OCI-LY1 (cell line): Measurements from ENCODE around the gene IGF2BP2.

Experiments used
- H2AFZ ChIP-seq: fragments of 200-600 bp; sonication (generic), shearing (Covaris generic); 2 replicates; pipeline ENCODE4 v1.6.0; 2014; ENCODE audit warnings: antibody characterized with exemption, mild to moderate bottlenecking, low read length
- H3F3A ChIP-seq: fragments of 200-600 bp; sonication (generic), shearing (Covaris generic); 2 replicates; pipeline ENCODE4 v1.6.0; 2014; ENCODE audit warnings: mild to moderate bottlenecking, antibody characterized with exemption, low read length, moderate library complexity; ENCODE audit not compliant: insufficient read depth
- H3K27ac ChIP-seq: fragments of 200-600 bp; sonication (generic); 2 replicates; pipeline ENCODE4 v1.5.1; 2014; ENCODE audit warnings: low read length, mixed run types, mild to moderate bottlenecking, low read depth; ENCODE audit not compliant: poor library complexity, severe bottlenecking
- H3K27me3 ChIP-seq: fragments of 200-600 bp; sonication (generic); 2 replicates; pipeline ENCODE4 v1.6.0; 2014; ENCODE audit warnings: antibody characterized with exemption, mild to moderate bottlenecking, low read length, moderate library complexity; ENCODE audit not compliant: insufficient read depth
- H3K36me3 ChIP-seq: fragments of 200-600 bp; sonication (generic); 2 replicates; pipeline ENCODE4 v1.6.1; 2014; ENCODE audit warnings: mild to moderate bottlenecking, antibody characterized with exemption, low read length, moderate library complexity, mixed read lengths; ENCODE audit not compliant: insufficient read depth
- H3K4me1 ChIP-seq: fragments of 200-600 bp; sonication (generic); 2 replicates; pipeline ENCODE4 v1.5.1; 2014; ENCODE audit warnings: mild to moderate bottlenecking, low read length, moderate library complexity; ENCODE audit not compliant: insufficient read depth, severe bottlenecking
- H3K4me2 ChIP-seq: fragments of 200-600 bp; sonication (generic), shearing (Covaris generic); 2 replicates; pipeline ENCODE4 v1.6.1; 2014; ENCODE audit warnings: low read length
- H3K4me3 ChIP-seq: fragments of 200-600 bp; sonication (generic); 2 replicates; pipeline ENCODE4 v1.5.1; 2014; ENCODE audit warnings: low read length, low read depth, mild to moderate bottlenecking, mixed read lengths; ENCODE audit not compliant: poor library complexity, severe bottlenecking
- H3K79me2 ChIP-seq: fragments of 200-600 bp; shearing (Covaris generic); 2 replicates; pipeline ENCODE4 v1.6.1; 2016; ENCODE audit warnings: mixed run types, low read length, mixed read lengths; ENCODE audit not compliant: insufficient read depth
- H3K9ac ChIP-seq: fragments of 200-600 bp; sonication (generic), shearing (Covaris generic); 2 replicates; pipeline ENCODE4 v1.6.1; 2014; ENCODE audit warnings: mild to moderate bottlenecking, low read length, mixed read lengths
- H3K9me2 ChIP-seq: fragments of 200-600 bp; sonication (generic), shearing (Covaris generic); 2 replicates; pipeline ENCODE4 v1.6.1; 2014; ENCODE audit warnings: low read depth, mild to moderate bottlenecking, low read length, mixed read lengths
- H3K9me3 ChIP-seq: fragments of 200-600 bp; shearing (Covaris generic); 2 replicates; pipeline ENCODE4 v1.6.1; 2014; ENCODE audit warnings: low read length, mixed read lengths
- H4K20me1 ChIP-seq: fragments of 200-600 bp; sonication (generic), shearing (Covaris generic); 2 replicates; pipeline ENCODE4 v1.6.0; 2016; ENCODE audit warnings: mild to moderate bottlenecking, low read length; ENCODE audit not compliant: insufficient read depth
- EZH2 ChIP-seq: fragments of 200-600 bp; sonication (generic), shearing (Covaris generic); IDR thresholded peaks from 2 replicates; pipeline ENCODE4 v1.8.0; 2017; ENCODE audit warnings: borderline replicate concordance, mixed run types, mild to moderate bottlenecking, antibody characterized with exemption, low read length, moderate library complexity, mixed read lengths
- TF ChIP-seq, protein P1 (sequence below): fragments of 200-600 bp; sonication (generic), shearing (Covaris generic); IDR thresholded peaks from 2 replicates; pipeline ENCODE4 v1.5.1; 2017; ENCODE audit warnings: mild to moderate bottlenecking, antibody characterized with exemption, low read length, moderate library complexity, mixed read lengths

The IGF2BP2 gene

DNA sequence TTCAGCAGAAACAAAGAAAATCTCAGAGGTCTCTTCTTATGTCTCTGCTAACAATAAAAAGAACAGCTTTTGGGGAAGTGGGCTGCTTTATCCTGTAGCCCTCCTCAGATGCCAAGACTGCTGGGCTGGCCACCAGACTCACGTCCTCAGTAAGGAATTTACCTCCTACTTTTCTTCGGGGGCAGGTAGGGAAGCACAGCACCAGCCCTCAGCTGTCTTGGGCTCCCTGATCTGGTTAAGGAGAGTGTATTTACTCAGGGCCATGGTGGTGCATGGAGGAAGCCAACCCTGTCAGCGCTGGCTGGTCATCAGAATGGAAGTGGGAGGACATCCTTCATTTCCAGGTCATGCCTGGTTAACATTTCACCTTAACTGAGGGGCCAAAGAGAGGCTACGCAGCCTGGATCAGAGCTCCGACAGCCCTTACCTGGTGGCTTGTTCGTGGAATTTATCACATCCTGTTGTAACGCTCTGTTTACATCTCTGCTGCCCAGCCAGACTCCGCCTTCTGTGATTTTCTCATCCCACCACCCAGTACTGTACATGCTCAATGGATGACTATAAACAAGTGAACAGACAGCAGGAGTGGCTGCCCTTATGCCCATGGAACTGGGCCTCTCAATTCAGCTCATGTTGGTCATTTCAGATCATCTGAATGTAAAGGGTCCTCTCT is 108.3 kb downstream of the IGF2BP2 start:
- Histone ChIP-seq H3F3A (no peaks in the 10 kb centered on the region), H3K27me3 (peaks cover 12% of the 10 kb centered on the region; the same call in 1 of the 2 replicates), H3K9me3 (no peaks in the 10 kb centered on the region), H3K36me3 (no peaks in the 10 kb centered on the region), H3K9me2 (no peaks in the 10 kb centered on the region), H3K4me2 (no peak overlapping the region), H3K27ac (no peak overlapping the region), H4K20me1 (no peaks in the 10 kb centered on the region), H3K4me1 (no peaks in the 10 kb centered on the region), H3K9ac (no peak overlapping the region), H3K4me3 (no peak overlapping the region), H2AFZ (no peak overlapping the region), H3K79me2 (no peaks in the 10 kb centered on the region)
- TF ChIP-seq EZH2: no peak
- TF ChIP-seq, protein P1, sequence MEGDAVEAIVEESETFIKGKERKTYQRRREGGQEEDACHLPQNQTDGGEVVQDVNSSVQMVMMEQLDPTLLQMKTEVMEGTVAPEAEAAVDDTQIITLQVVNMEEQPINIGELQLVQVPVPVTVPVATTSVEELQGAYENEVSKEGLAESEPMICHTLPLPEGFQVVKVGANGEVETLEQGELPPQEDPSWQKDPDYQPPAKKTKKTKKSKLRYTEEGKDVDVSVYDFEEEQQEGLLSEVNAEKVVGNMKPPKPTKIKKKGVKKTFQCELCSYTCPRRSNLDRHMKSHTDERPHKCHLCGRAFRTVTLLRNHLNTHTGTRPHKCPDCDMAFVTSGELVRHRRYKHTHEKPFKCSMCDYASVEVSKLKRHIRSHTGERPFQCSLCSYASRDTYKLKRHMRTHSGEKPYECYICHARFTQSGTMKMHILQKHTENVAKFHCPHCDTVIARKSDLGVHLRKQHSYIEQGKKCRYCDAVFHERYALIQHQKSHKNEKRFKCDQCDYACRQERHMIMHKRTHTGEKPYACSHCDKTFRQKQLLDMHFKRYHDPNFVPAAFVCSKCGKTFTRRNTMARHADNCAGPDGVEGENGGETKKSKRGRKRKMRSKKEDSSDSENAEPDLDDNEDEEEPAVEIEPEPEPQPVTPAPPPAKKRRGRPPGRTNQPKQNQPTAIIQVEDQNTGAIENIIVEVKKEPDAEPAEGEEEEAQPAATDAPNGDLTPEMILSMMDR: no peak

DNA sequence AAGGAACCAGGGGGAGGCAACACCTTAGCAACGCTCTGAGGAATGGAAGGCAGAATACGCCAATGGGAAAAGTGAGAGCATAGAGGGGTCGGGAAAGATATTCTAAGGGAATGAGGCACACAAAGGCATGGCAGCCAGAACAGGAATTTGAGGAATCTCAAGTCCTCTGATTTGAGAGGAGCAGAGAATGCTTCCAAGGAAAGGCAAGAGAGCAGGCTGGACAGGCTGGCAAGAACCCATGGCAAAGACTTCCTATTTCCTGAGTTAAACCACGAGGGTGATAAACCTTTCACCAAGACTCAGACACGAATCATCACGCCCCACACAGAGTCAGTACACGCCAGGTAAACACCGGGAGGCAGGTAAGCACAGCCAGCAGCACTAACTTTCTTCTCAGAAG is 109.8 kb downstream of the IGF2BP2 start:
- Histone ChIP-seq H3K9ac (no peak overlapping the region), H3K4me3 (no peak overlapping the region), H3K27ac (no peak overlapping the region), H3K9me3 (no peaks in the 10 kb centered on the region), H3K9me2 (no peaks in the 10 kb centered on the region), H2AFZ (no peak overlapping the region), H3K4me2 (no peak overlapping the region), H3K79me2 (no peaks in the 10 kb centered on the region), H3F3A (no peaks in the 10 kb centered on the region), H3K27me3 (peaks cover 12% of the 10 kb centered on the region; the same call in 1 of the 2 replicates), H4K20me1 (no peaks in the 10 kb centered on the region), H3K36me3 (no peaks in the 10 kb centered on the region), H3K4me1 (no peaks in the 10 kb centered on the region)
- TF ChIP-seq, protein P1: no peak
- TF ChIP-seq EZH2: no peak

DNA sequence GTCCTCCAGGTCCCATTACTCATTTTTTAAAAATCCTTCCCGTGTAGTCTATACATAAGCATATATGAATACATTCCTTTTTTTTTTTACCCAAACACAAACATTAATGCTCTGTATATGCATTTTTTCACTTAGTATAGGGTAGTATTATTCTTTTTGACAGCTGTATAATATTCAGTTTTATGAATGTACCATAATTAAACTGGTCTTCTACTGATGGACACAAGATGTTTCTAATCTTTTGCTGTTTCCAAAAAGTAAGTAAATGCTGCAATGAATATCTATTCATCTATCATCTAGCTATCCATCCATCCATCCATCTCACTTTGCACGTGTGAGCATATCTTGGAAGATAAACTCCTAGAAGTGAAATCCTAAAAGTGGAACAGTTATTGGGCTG is 110.8 kb downstream of the IGF2BP2 start:
- no peak overlapping the region for H3K4me2 ChIP-seq

More for the DNA sequence above, 110.8 kb downstream of the IGF2BP2 start:
- Histone ChIP-seq H3K27ac (no peak overlapping the region), H3K27me3 (peaks cover 12% of the 10 kb centered on the region; the same call in 1 of the 2 replicates), H3F3A (no peaks in the 10 kb centered on the region), H3K9ac (no peak overlapping the region), H3K79me2 (no peaks in the 10 kb centered on the region), H3K9me3 (no peaks in the 10 kb centered on the region), H3K36me3 (no peaks in the 10 kb centered on the region), H3K4me1 (no peaks in the 10 kb centered on the region), H3K4me3 (no peak overlapping the region), H4K20me1 (no peaks in the 10 kb centered on the region), H3K9me2 (no peaks in the 10 kb centered on the region), H2AFZ (no peak overlapping the region)
- TF ChIP-seq EZH2: no peak
- TF ChIP-seq, protein P1: no peak
